ENCODE measurements around the gene FMN2.

- TF ChIP-seq EZH2 (IDR thresholded peaks at IDR 0.05; ENCODE audit: low read depth) (no peak), CTCF (conservative IDR thresholded peaks at IDR 0.05) (no peak)
Observed at GRCh38 chr1:240074422-240074821, 17.3 kb upstream of the FMN2 start.
